GM19043 (cell line): ENCODE measurements around the gene PDE11A.

Experiments used
- ATAC-seq: cut with Tn5 transposase; IDR thresholded peaks from one replicate; pipeline ENCODE4 v1.9.1; 2021; ENCODE audit warnings: low read depth; ENCODE audit not compliant: unreplicated experiment

The PDE11A gene

GRCh38 chr2:177679611-177680605 is 392.7 kb downstream of the PDE11A start:
- no peak for ATAC-seq

- ATAC-seq = no peak
Observed at GRCh38 chr2:177678939-177679338, 393.6 kb downstream of the PDE11A start.

GRCh38 chr2:177676636-177677035 is 395.9 kb downstream of the PDE11A start:
- no peak for ATAC-seq

GRCh38 chr2:177675825-177676224 is 396.8 kb downstream of the PDE11A start:
- ATAC-seq = no peak

- ATAC-seq = no peak
Observed at GRCh38 chr2:177675350-177675821, 397.2 kb downstream of the PDE11A start.

GRCh38 chr2:177673602-177674595 is 398.7 kb downstream of the PDE11A start:
- ATAC-seq = no peak

- ATAC-seq = no peak
Observed at GRCh38 chr2:177671662-177672061, 400.9 kb downstream of the PDE11A start.

- peak; percentile 65 for ATAC-seq
Observed at GRCh38 chr2:177670791-177671535, 401.6 kb downstream of the PDE11A start.

GRCh38 chr2:177669625-177670330 is 402.8 kb downstream of the PDE11A start:
- ATAC-seq = no peak

GRCh38 chr2:177669201-177669600 is 403.4 kb downstream of the PDE11A start:
- ATAC-seq = no peak

GRCh38 chr2:177668617-177669016 is 404.0 kb downstream of the PDE11A start:
- no peak for ATAC-seq

- ATAC-seq = no peak
Observed at GRCh38 chr2:177667626-177668025, 405.0 kb downstream of the PDE11A start.

GRCh38 chr2:177666408-177666807 is 406.2 kb downstream of the PDE11A start:
- no peak for ATAC-seq

GRCh38 chr2:177665948-177666347 is 406.6 kb downstream of the PDE11A start:
- no peak for ATAC-seq

GRCh38 chr2:177665328-177665727 is 407.2 kb downstream of the PDE11A start:
- no peak for ATAC-seq

GRCh38 chr2:177662895-177663294 is 409.7 kb downstream of the PDE11A start:
- ATAC-seq = no peak

GRCh38 chr2:177660742-177661141 is 411.8 kb downstream of the PDE11A start:
- no peak for ATAC-seq

- no peak for ATAC-seq
Observed at GRCh38 chr2:177658309-177658708, 414.3 kb downstream of the PDE11A start.

- no peak for ATAC-seq
Observed at GRCh38 chr2:177651833-177652232, 420.7 kb downstream of the PDE11A start.
